Right atrium auricular region (tissue), 2 donors: ENCODE measurements around the gene KCNMB3. TPM values are rescaled to one million over a fixed set of nuclear protein-coding genes. Genes with fewer than 3 reads are reported as not detected.
"Not testable (repeated sequence)": the region's sequence is repeated elsewhere in the genome, so short reads cannot be mapped to it uniquely, and the experiment has no call there.

Experiments
- DNase-seq: peaks from one replicate; pipeline ENCODE4 v3.0.0-alpha.2; 2019; ENCODE audit warnings: low spot score
- H3K27ac ChIP-seq, 2 donors: fragments of 200-600 bp; sonication (generic); 1 replicate in 1 of 2; 2 replicates in 1 of 2; pipeline ENCODE4 v1.5.1; 2016 to 2019
- H3K27me3 ChIP-seq, 2 donors: fragments of 200-600 bp; sonication (generic); one replicate each; pipeline versions ENCODE4 v1.5.1 to v1.6.0; 2017 to 2019
- H3K36me3 ChIP-seq: fragments of 200-600 bp; sonication (generic); one replicate; pipeline ENCODE4 v1.5.1; 2016
- H3K4me1 ChIP-seq, 2 donors: fragments of 200-600 bp; sonication (generic); one replicate each; pipeline versions ENCODE4 v1.5.1 to v1.6.0; 2017 to 2019
- H3K4me3 ChIP-seq, 2 donors: fragments of 200-600 bp; sonication (generic); 1 replicate in 1 of 2; 2 replicates in 1 of 2; pipeline ENCODE4 v1.5.1; 2017 to 2019; ENCODE audit warnings: mild to moderate bottlenecking in 1 of 2, moderate library complexity in 1 of 2
- H3K9me3 ChIP-seq, 2 donors: fragments of 200-600 bp; sonication (generic); one replicate each; pipeline ENCODE4 v1.5.1; 2019
- CTCF ChIP-seq, 2 donors: fragments of 200-600 bp; sonication (generic); IDR thresholded peaks; one replicate each; pipeline ENCODE4 v1.5.1; 2019; ENCODE audit warnings: antibody characterized with exemption in 2 of 2
- total RNA-seq, 2 donors: library from RNA; depleted of rRNA; stranded (reverse); fragments of >200 nt; gene quantifications; one replicate each; pipeline ENCODE4 v1.1.0, GENCODE V29; 2016

Gene KCNMB3
- total RNA-seq, 2 donors from 2014 or later = 1.1 to 1.6 TPM

GRCh38 chr3:179278151-179278550 lies 27.2 kb upstream of the KCNMB3 start:
- Histone ChIP-seq H3K36me3 (no peaks in the 10 kb centered on the region), H3K4me1 (no peaks in the 10 kb centered on the region), H3K27ac (no peak overlapping the region), H3K4me3 (no peak overlapping the region), H3K9me3 (no peaks in the 10 kb centered on the region), H3K27me3 (no peaks in the 10 kb centered on the region)
- DNase-seq = no peak
- no peak for TF ChIP-seq CTCF (IDR thresholded peaks at IDR 0.05)

- no peak for DNase-seq
- H3K9me3 ChIP-seq = no peaks in the 10 kb centered on the region
- H3K27me3 ChIP-seq = no peaks in the 10 kb centered on the region
- TF ChIP-seq CTCF (IDR thresholded peaks at IDR 0.05) = no peak
- H3K36me3 ChIP-seq = no peaks in the 10 kb centered on the region
- H3K4me1 ChIP-seq = no peaks in the 10 kb centered on the region
- no peak overlapping the region for H3K27ac ChIP-seq
- H3K4me3 ChIP-seq = no peak overlapping the region
Observed at GRCh38 chr3:179276743-179277142, 25.8 kb upstream of the KCNMB3 start.

GRCh38 chr3:179276001-179276400 lies 25.1 kb upstream of the KCNMB3 start:
- no peak for DNase-seq
- Histone ChIP-seq H3K4me1 (no peaks in the 10 kb centered on the region), H3K4me3 (no peak overlapping the region), H3K27me3 (no peaks in the 10 kb centered on the region), H3K27ac (no peak overlapping the region), H3K9me3 (no peaks in the 10 kb centered on the region), H3K36me3 (no peaks in the 10 kb centered on the region)
- no peak for TF ChIP-seq CTCF (IDR thresholded peaks at IDR 0.05)

- not testable (repeated sequence) for H3K27ac ChIP-seq, H3K9me3 ChIP-seq, H3K36me3 ChIP-seq, DNase-seq, H3K27me3 ChIP-seq, H3K4me1 ChIP-seq, H3K4me3 ChIP-seq
Observed at GRCh38 chr3:179274434-179274833, 23.5 kb upstream of the KCNMB3 start.

GRCh38 chr3:179272385-179272784 lies 21.5 kb upstream of the KCNMB3 start:
- no peaks in the 10 kb centered on the region for H3K9me3 ChIP-seq
- peak in 1 of 2 donors; percentile 46 for TF ChIP-seq CTCF (IDR thresholded peaks at IDR 0.05)
- no peaks in the 10 kb centered on the region for H3K36me3 ChIP-seq
- DNase-seq = no peak
- H3K4me1 ChIP-seq = no peaks in the 10 kb centered on the region
- no peaks in the 10 kb centered on the region for H3K27me3 ChIP-seq
- H3K4me3 ChIP-seq = no peak overlapping the region
- H3K27ac ChIP-seq = no peak overlapping the region

- no peaks in the 10 kb centered on the region for H3K4me1 ChIP-seq
- H3K4me3 ChIP-seq = no peak overlapping the region
- DNase-seq = no peak
- H3K9me3 ChIP-seq = no peaks in the 10 kb centered on the region
- H3K27me3 ChIP-seq = no peaks in the 10 kb centered on the region
- no peak for TF ChIP-seq CTCF (IDR thresholded peaks at IDR 0.05)
- H3K36me3 ChIP-seq = no peaks in the 10 kb centered on the region
- H3K27ac ChIP-seq = no peak overlapping the region
Observed at GRCh38 chr3:179269152-179269707, 18.3 kb upstream of the KCNMB3 start.
